ENCODE results near the gene RNF10. TPM values are rescaled to one million over a fixed set of nuclear protein-coding genes. Genes with fewer than 3 reads are reported as not detected.

The RNF10 gene
- total and polyA plus RNA-seq, 9 of the 15 experiments (the other 6 are each of a cell fraction or from before 2014, with no cell fraction given), result 43.0 to 139 (median 80.1) TPM

DNA sequence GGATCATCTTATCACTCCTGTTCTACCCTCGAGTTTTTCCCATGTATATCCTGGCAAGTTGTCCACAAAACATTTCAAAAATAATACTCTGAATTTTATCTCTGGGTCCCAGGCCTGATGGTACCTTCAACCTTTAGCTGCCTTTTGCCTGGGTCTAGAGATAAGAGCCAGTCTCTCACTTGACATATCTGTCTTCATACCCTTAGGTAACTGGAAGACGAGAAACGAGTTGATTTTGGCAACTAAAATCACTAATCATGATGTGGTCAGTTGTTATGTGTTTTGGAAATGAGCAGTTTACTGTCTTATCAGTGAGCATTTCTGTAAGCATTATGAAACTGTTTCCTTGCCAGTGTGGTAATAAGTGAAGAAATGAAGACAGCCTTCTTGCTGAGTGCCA is 6.3 kb downstream of the RNF10 start (continued):
- TF ChIP-seq KAT7 (CRISPR knock-in tag; IDR thresholded peaks at IDR 0.05; ENCODE audit: borderline replicate concordance), result peak; percentile 38; the same call in 1 of the 2 replicates
- TF ChIP-seq, protein P1, sequence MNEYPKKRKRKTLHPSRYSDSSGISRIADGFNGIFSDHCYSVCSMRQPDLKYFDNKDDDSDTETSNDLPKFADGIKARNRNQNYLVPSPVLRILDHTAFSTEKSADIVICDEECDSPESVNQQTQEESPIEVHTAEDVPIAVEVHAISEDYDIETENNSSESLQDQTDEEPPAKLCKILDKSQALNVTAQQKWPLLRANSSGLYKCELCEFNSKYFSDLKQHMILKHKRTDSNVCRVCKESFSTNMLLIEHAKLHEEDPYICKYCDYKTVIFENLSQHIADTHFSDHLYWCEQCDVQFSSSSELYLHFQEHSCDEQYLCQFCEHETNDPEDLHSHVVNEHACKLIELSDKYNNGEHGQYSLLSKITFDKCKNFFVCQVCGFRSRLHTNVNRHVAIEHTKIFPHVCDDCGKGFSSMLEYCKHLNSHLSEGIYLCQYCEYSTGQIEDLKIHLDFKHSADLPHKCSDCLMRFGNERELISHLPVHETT (CRISPR knock-in tag; conservative IDR thresholded peaks at IDR 0.05 in 1 of 2, IDR thresholded peaks at IDR 0.05 in 1 of 2), result peak in 1 of 2 experiments; percentile 92; a peak in 2 of 4 replicates
- peak; percentile 99 for TF ChIP-seq SMARCA4 (IDR thresholded peaks at IDR 0.05)
- TF ChIP-seq ZFX (CRISPR knock-in tag; IDR thresholded peaks at IDR 0.05), result no peak; the same call in 1 of the 2 replicates
- no peak for TF ChIP-seq DNMT1 (IDR thresholded peaks at IDR 0.05)
- peak; percentile 40 for TF ChIP-seq C11orf30 (IDR thresholded peaks at IDR 0.05; ENCODE audit: low read depth)
- peak; percentile 96 for TF ChIP-seq ZNF644 (tag; IDR thresholded peaks at IDR 0.05; ENCODE audit: low read depth)
- TF ChIP-seq NCOR1 (IDR thresholded peaks at IDR 0.05), result peak; percentile 98
- TF ChIP-seq ZBTB17 (CRISPR knock-in tag; IDR thresholded peaks at IDR 0.05), result peak; percentile 56; the same call in 1 of the 2 replicates
- TF ChIP-seq ESRRA (IDR thresholded peaks at IDR 0.05; ENCODE audit: borderline replicate concordance, low read depth), result peak; percentile 88; the same call in 1 of the 2 replicates
- peak; percentile 99 for TF ChIP-seq KDM1A (IDR thresholded peaks at IDR 0.05)
- TF ChIP-seq CUX1 (CRISPR knock-in tag; IDR thresholded peaks at IDR 0.05), result peak; percentile 81
- TF ChIP-seq MIER1 (IDR thresholded peaks at IDR 0.05; ENCODE audit: low read depth), result peak; percentile 35; the same call in 1 of the 2 replicates
- TF ChIP-seq MLX (CRISPR knock-in tag; conservative IDR thresholded peaks at IDR 0.05), result no peak
- peak; percentile 68 for TF ChIP-seq NR2C1 (IDR thresholded peaks at IDR 0.05)
- peak; percentile 83 for TF ChIP-seq NR2C1 (tag; IDR thresholded peaks at IDR 0.05)
- 0 out of 2 replicates have a peak, but pooled peaks have one; percentile 23 for TF ChIP-seq ETV1 (tag; conservative IDR thresholded peaks at IDR 0.05; ENCODE audit: low read depth)
- peak; percentile 96 for TF ChIP-seq CC2D1A (IDR thresholded peaks at IDR 0.05)
- TF ChIP-seq TRIM24 (IDR thresholded peaks at IDR 0.05), result peak; percentile 81 to 93
- peak; percentile 96 for TF ChIP-seq LEF1 (IDR thresholded peaks at IDR 0.05)
- peak; percentile 73; the same call in 1 of the 2 replicates for TF ChIP-seq SMAD3 (CRISPR knock-in tag; conservative IDR thresholded peaks at IDR 0.05)
- peak; percentile 86 for TF ChIP-seq ZNF589 (CRISPR knock-in tag; IDR thresholded peaks at IDR 0.05; ENCODE audit: low read depth)
- peak; percentile 98 for TF ChIP-seq CCNT2 (IDR thresholded peaks at IDR 0.05; ENCODE audit: borderline replicate concordance, extremely low read depth, insufficient read length, low read depth, low read length)

Measured in K562 (cell line).